HepG2 (cell line): ENCODE measurements around the gene GABBR2. TPM values are rescaled to one million over a fixed set of nuclear protein-coding genes. Genes with fewer than 3 reads are reported as not detected.

ENCODE experiments used
- ATAC-seq: fragments of 200-7000 bp; cut with Tn5 transposase; 3 replicates; pipeline ENCODE4 v1.9.1; 2020; ENCODE audit warnings: mild to moderate bottlenecking, moderate library complexity
- BruUV-seq: library from RNA; stranded (reverse); fragments of 400-500 nt; replicated peaks from 2 replicates; lab custom pipeline; 2021; lab: Mats Ljungman, UMichigan
- CTCF ChIA-PET: fragments of 300-600 bp; formaldehyde crosslinking; extraction: SDS; loops from one replicate; lab custom pipeline; 2021; ENCODE audit warnings: low total read pairs, inconsistent platforms, low intra/inter-chr PET ratio; lab: Yijun Ruan, JAX
- POLR2A ChIA-PET: fragments of 350-600 bp; sonication (Branson Sonifier 250); formaldehyde crosslinking; loops from one replicate; lab custom pipeline; 2020; ENCODE audit warnings: antibody characterized with exemption, inconsistent platforms; lab: Yijun Ruan, JAX
- DNase-seq: peaks from one replicate; pipeline ENCODE4 v3.0.0-alpha.2; 2015; ENCODE audit warnings: low spot score
- FAIRE-seq: peaks from 3 replicates; lab custom pipeline; 2011; peaks lifted over from hg19 to GRCh38; lab: Jason Lieb, UNC
- H2AFZ ChIP-seq: one replicate; pipeline ENCODE4 v1.6.1; 2011; ENCODE audit warnings: low read length, inconsistent platforms
- H3K27ac ChIP-seq: fragments of 300-600 bp; 3 replicates; pipeline ENCODE4 v1.8.0; 2011; ENCODE audit warnings: mixed run types, mild to moderate bottlenecking, mixed read lengths, low read length, inconsistent platforms; ENCODE audit not compliant: insufficient read depth; ENCODE audit errors: extremely low read length
- H3K27me3 ChIP-seq, 2 experiments: fragments of 200-600 bp in 1 of 2; 2 replicates in 1 of 2; 3 replicates in 1 of 2; pipeline versions ENCODE4 v1.6.0 to v1.8.0; 2011; ENCODE audit warnings: low read length in 2 of 2, mild to moderate bottlenecking in 2 of 2, moderate library complexity in 2 of 2, inconsistent platforms in 1 of 2; ENCODE audit not compliant: insufficient read depth in 2 of 2, control insufficient read depth in 1 of 2
- H3K36me3 ChIP-seq, 2 experiments: fragments of 200-600 bp in 1 of 2; replicated peaks in 1 of 2; 2 replicates in 1 of 2; 3 replicates in 1 of 2; pipeline versions ENCODE4 v1.5.1 to v1.8.0; 2011; ENCODE audit warnings: low read length in 2 of 2, inconsistent platforms in 1 of 2; ENCODE audit not compliant: insufficient read depth in 2 of 2, control insufficient read depth in 1 of 2
- H3K4me1 ChIP-seq: 2 replicates; pipeline ENCODE4 v1.5.1; 2012; ENCODE audit warnings: low read length, inconsistent platforms; ENCODE audit not compliant: insufficient read depth
- H3K4me2 ChIP-seq: 2 replicates; pipeline ENCODE4 v1.6.0; 2011; ENCODE audit warnings: low read depth, low read length, inconsistent platforms
- H3K4me3 ChIP-seq, 3 experiments: fragments of 200-600 bp in 1 of 3; sonication (generic), shearing (Covaris generic) in 1 of 3; replicated peaks in 1 of 3; 2 replicates each; pipeline ENCODE4 v1.5.1; 2011 to 2016; ENCODE audit warnings: low read length in 3 of 3, inconsistent platforms in 2 of 3, low read depth in 2 of 3, mild to moderate bottlenecking in 2 of 3, control low read depth in 1 of 3, mixed read lengths in 1 of 3; ENCODE audit not compliant: insufficient read depth in 1 of 3
- H3K79me2 ChIP-seq: one replicate; pipeline ENCODE4 v1.6.1; 2011; ENCODE audit warnings: low read length, inconsistent platforms; ENCODE audit not compliant: insufficient read depth
- H3K9ac ChIP-seq: 2 replicates; pipeline ENCODE4 v1.6.0; 2011; ENCODE audit warnings: mild to moderate bottlenecking, low read depth, low read length, inconsistent platforms; ENCODE audit not compliant: insufficient read depth
- H3K9me3 ChIP-seq: 2 replicates; pipeline ENCODE4 v1.5.1; 2012; ENCODE audit warnings: mild to moderate bottlenecking, low read length
- H4K20me1 ChIP-seq: 2 replicates; pipeline ENCODE4 v1.6.0; 2011; ENCODE audit warnings: inconsistent platforms, mild to moderate bottlenecking, low read length, moderate library complexity; ENCODE audit not compliant: insufficient read depth
- FOXO1 ChIP-seq: sonication (generic); formaldehyde crosslinking; IDR thresholded peaks from 2 replicates; pipeline ENCODE4 v1.4.0; 2020; ENCODE audit warnings: missing genetic modification reagents
- HES4 ChIP-seq: sonication (generic); formaldehyde crosslinking; IDR thresholded peaks from 2 replicates; pipeline ENCODE4 v1.9.0; 2021; ENCODE audit warnings: mild to moderate bottlenecking, missing genetic modification reagents, borderline replicate concordance
- HIC2 ChIP-seq: sonication (generic); formaldehyde crosslinking; IDR thresholded peaks from 2 replicates; pipeline ENCODE4 v1.9.0; 2022; ENCODE audit warnings: low read depth, missing genetic modification reagents
- MTA1 ChIP-seq: sonication (generic); formaldehyde crosslinking; IDR thresholded peaks from 2 replicates; pipeline ENCODE4 v1.4.0; 2020; ENCODE audit warnings: missing genetic modification reagents, mild to moderate bottlenecking, borderline replicate concordance
- MYC ChIP-seq: sonication (generic); formaldehyde crosslinking; IDR thresholded peaks from 2 replicates; pipeline ENCODE4 v1.9.0; 2021; ENCODE audit warnings: missing genetic modification reagents, borderline replicate concordance
- NAIF1 ChIP-seq: sonication (generic); formaldehyde crosslinking; IDR thresholded peaks from 2 replicates; pipeline ENCODE4 v1.5.0; 2020; ENCODE audit warnings: mild to moderate bottlenecking, missing genetic modification reagents, borderline replicate concordance
- NR0B2 ChIP-seq: sonication (generic); formaldehyde crosslinking; IDR thresholded peaks from 2 replicates; pipeline ENCODE4 v1.4.0; 2020; ENCODE audit warnings: mild to moderate bottlenecking, missing genetic modification reagents
- PHF8 ChIP-seq: sonication (generic); formaldehyde crosslinking; IDR thresholded peaks from 2 replicates; pipeline ENCODE4 v1.5.0; 2020; ENCODE audit warnings: missing genetic modification reagents
- PRDM10 ChIP-seq: sonication (generic); formaldehyde crosslinking; IDR thresholded peaks from 2 replicates; pipeline ENCODE4 v1.4.0; 2020; ENCODE audit warnings: low read depth, missing genetic modification reagents
- SIN3B ChIP-seq: fragments of 150-350 bp; IDR thresholded peaks from 2 replicates; pipeline ENCODE4 v1.6.1; 2014; ENCODE audit warnings: low read length
- SMAD9 ChIP-seq: sonication (generic); formaldehyde crosslinking; IDR thresholded peaks from 2 replicates; pipeline ENCODE4 v1.5.1; 2020; ENCODE audit warnings: mild to moderate bottlenecking, missing genetic modification reagents
- TRIM22 ChIP-seq: fragments of 450-650 bp; IDR thresholded peaks from 2 replicates; pipeline ENCODE4 v1.6.1; 2017
- ZNF20 ChIP-seq: sonication (generic); formaldehyde crosslinking; IDR thresholded peaks from 2 replicates; pipeline ENCODE4 v1.4.0; 2020; ENCODE audit warnings: mild to moderate bottlenecking, moderate library complexity, missing genetic modification reagents
- ZNF329 ChIP-seq: sonication (generic); formaldehyde crosslinking; IDR thresholded peaks from 2 replicates; pipeline ENCODE4 v1.9.0; 2021; ENCODE audit warnings: low read depth, mild to moderate bottlenecking, missing genetic modification reagents
- ZNF460 ChIP-seq: sonication (generic); formaldehyde crosslinking; IDR thresholded peaks from 2 replicates; pipeline ENCODE4 v1.5.1; 2020; ENCODE audit warnings: missing genetic modification reagents, mild to moderate bottlenecking, borderline replicate concordance
- ZNF75D ChIP-seq: sonication (generic); formaldehyde crosslinking; IDR thresholded peaks from 2 replicates; pipeline ENCODE4 v1.8.1; 2023; ENCODE audit warnings: missing genetic modification reagents, mild to moderate bottlenecking, borderline replicate concordance
- ZSCAN9 ChIP-seq: IDR thresholded peaks from 2 replicates; pipeline ENCODE4 v1.6.1; 2016; ENCODE audit warnings: borderline replicate concordance
- WGBS: methylation state at CpG from one replicate; pipeline ENCODE4 v1.1.6; 2017; ENCODE audit warnings: low lambda C conversion rate; 5-methylcytosine and 5-hydroxymethylcytosine counted together
- in situ Hi-C: cut with HindIII; loops from 2 replicates; pipeline ENCODE4 v1.10.0; 2017; ENCODE audit warnings: low pct_unique_long_range_greater_than_20kb; ENCODE audit not compliant: extremely low pct_ligation_motif_present
- intact Hi-C: fragments of 100-400 bp; cut with micrococcal nuclease; formaldehyde crosslinking; loops from one replicate; pipeline ENCODE4 v1.10.0; 2022; ENCODE audit not compliant: unreplicated experiment
- polyA plus RNA-seq, 8 experiments: library from polyadenylated mRNA; depleted of rRNA in 3 of 8; stranded (reverse) in 7 of 8; unstranded in 1 of 8; fragments of >200 nt; fragmentation: Illumina TruSeq in 4 of 8; extraction: Trizol in 4 of 8; gene quantifications; 2 replicates each; pipeline versions ENCODE4 v1.2.1 to v1.2.3, GENCODE V29; 2011 to 2016; ENCODE audit warnings: low read depth in 4 of 8, missing spikeins in 1 of 8, mixed read lengths in 1 of 8; ENCODE audit not compliant: insufficient read depth in 1 of 8
- total RNA-seq, 5 experiments: library from RNA; depleted of rRNA; stranded (reverse); fragments of >200 nt; fragmentation: Illumina TruSeq; extraction: Trizol; gene quantifications; 2 replicates each; pipeline ENCODE4 v1.2.3, GENCODE V29; 2016; ENCODE audit warnings: low read depth in 1 of 5

Gene GABBR2
- total and polyA plus RNA-seq, 2 of the 13 experiments (the other 11 are each of a cell fraction or from before 2014, with no cell fraction given) = 0.02 TPM; not detected in 1

GRCh38 chr9:98272083-98272482, 436.7 kb downstream of the GABBR2 start (continued):
- TF ChIP-seq HIC2 (CRISPR knock-in tag) = no peak
- TF ChIP-seq ZNF460 = no peak
- no peak for TF ChIP-seq PRDM10
- no peak for TF ChIP-seq SIN3B
- TF ChIP-seq ZNF20 (CRISPR knock-in tag) = no peak

GRCh38 chr9:98271479-98271878, 437.3 kb downstream of the GABBR2 start:
- in situ Hi-C loops = no loop called here
- FAIRE-seq = no peak
- H2AFZ ChIP-seq = no peak overlapping the region

More at GRCh38 chr9:98271479-98271878, 437.3 kb downstream of the GABBR2 start:
- H3K4me3 ChIP-seq = no peak overlapping the region
- no TSS peak for BruUV-seq
- ChIA-PET POLR2A (no interaction called here), CTCF (no interaction called here)
- no peak for DNase-seq
- no peak overlapping the region for H3K9ac ChIP-seq
- intact Hi-C loops = no loop called here
- H3K9me3 ChIP-seq = no peaks in the 10 kb centered on the region
- H4K20me1 ChIP-seq = no peaks in the 10 kb centered on the region
- H3K27ac ChIP-seq = no peak overlapping the region
- ATAC-seq = no peak
- peaks cover 0 to 21% of the 10 kb centered on the region in 2 experiments; a peak in 2 of 5 replicates for H3K27me3 ChIP-seq
- no peak overlapping the region for H3K4me2 ChIP-seq
- H3K4me1 ChIP-seq = no peaks in the 10 kb centered on the region
- no peak for TF ChIP-seq ZNF75D (CRISPR knock-in tag)
- no peak for TF ChIP-seq ZNF329 (CRISPR knock-in tag)
- no peak for TF ChIP-seq ZSCAN9
- no peak for TF ChIP-seq TRIM22
- no peak for TF ChIP-seq PHF8
- TF ChIP-seq MTA1 (CRISPR knock-in tag) = no peak
- TF ChIP-seq NAIF1 (CRISPR knock-in tag) = no peak
- TF ChIP-seq HES4 (CRISPR knock-in tag) = no peak
- no peak for TF ChIP-seq FOXO1
- no peak for TF ChIP-seq NR0B2 (CRISPR knock-in tag)
- TF ChIP-seq SMAD9 (CRISPR knock-in tag) = no peak
- TF ChIP-seq MYC (CRISPR knock-in tag) = no peak
- H3K79me2 ChIP-seq = no peaks in the 10 kb centered on the region
- no peaks in the 10 kb centered on the region for H3K36me3 ChIP-seq
- 21% methylated on average over 3 of the region's 3 CpGs for WGBS
